Stimulated activated CD4-positive, alpha-beta T cell treated with anti-CD3 and anti-CD28 coated beads, Interleukin-4, amount 100 ng/mL, for 4 hours (primary cell): ENCODE data around the gene MAP3K20.
"Not testable (repeated sequence)": the region's sequence is repeated elsewhere in the genome, so short reads cannot be mapped to it uniquely, and the experiment has no call there.

ENCODE experiments used
- DNase-seq, 2 experiments: peaks; one replicate each; pipeline ENCODE4 v3.0.0-alpha.2; 2020

Gene MAP3K20

GRCh38 chr2:173238831-173239230 lies 163.2 kb downstream of the MAP3K20 start:
- DNase-seq, result no peak

GRCh38 chr2:173239644-173240043 lies 164.0 kb downstream of the MAP3K20 start:
- no peak for DNase-seq

GRCh38 chr2:173240083-173240482 lies 164.4 kb downstream of the MAP3K20 start:
- no peak for DNase-seq

- DNase-seq, result no peak
Measured at GRCh38 chr2:173241643-173242042, 166.0 kb downstream of the MAP3K20 start.

GRCh38 chr2:173247156-173247555 lies 171.5 kb downstream of the MAP3K20 start:
- no peak for DNase-seq

- no peak for DNase-seq
Measured at GRCh38 chr2:173248381-173248780, 172.7 kb downstream of the MAP3K20 start.

GRCh38 chr2:173249661-173250641 lies 174.3 kb downstream of the MAP3K20 start:
- DNase-seq, result no peak

- no peak for DNase-seq
Measured at GRCh38 chr2:173251225-173251624, 175.6 kb downstream of the MAP3K20 start.

GRCh38 chr2:173252581-173252980 lies 176.9 kb downstream of the MAP3K20 start:
- DNase-seq, result no peak

GRCh38 chr2:173254659-173255058 lies 179.0 kb downstream of the MAP3K20 start:
- no peak for DNase-seq

- DNase-seq, result no peak
Measured at GRCh38 chr2:173258701-173259100, 183.1 kb downstream of the MAP3K20 start.

- not testable (repeated sequence) for DNase-seq
Measured at GRCh38 chr2:173262356-173262755, 186.7 kb downstream of the MAP3K20 start.

GRCh38 chr2:173264151-173264550 lies 188.5 kb downstream of the MAP3K20 start:
- DNase-seq, result no peak

GRCh38 chr2:173264603-173265366 lies 189.1 kb downstream of the MAP3K20 start:
- DNase-seq, result no peak

- no peak for DNase-seq
Measured at GRCh38 chr2:173271135-173271534, 195.5 kb downstream of the MAP3K20 start.

- no peak for DNase-seq
Measured at GRCh38 chr2:173271825-173272224, 196.2 kb downstream of the MAP3K20 start.

GRCh38 chr2:173272849-173273248 lies 197.2 kb downstream of the MAP3K20 start:
- DNase-seq, result no peak

- DNase-seq, result no peak
Measured at GRCh38 chr2:173278794-173279526, 203.3 kb downstream of the MAP3K20 start.

GRCh38 chr2:173279527-173279868 lies 203.9 kb downstream of the MAP3K20 start:
- DNase-seq, result no peak

GRCh38 chr2:173280853-173281252 lies 205.2 kb downstream of the MAP3K20 start:
- DNase-seq, result no peak

GRCh38 chr2:173281898-173282297 lies 206.3 kb downstream of the MAP3K20 start:
- not testable (repeated sequence) for DNase-seq

GRCh38 chr2:173282795-173283545 lies 207.3 kb downstream of the MAP3K20 start:
- no peak for DNase-seq
